CD4-positive, CD25-positive, alpha-beta regulatory T cell (primary cell): ENCODE results near the gene MTFMT. TPM values are rescaled to one million over a fixed set of nuclear protein-coding genes. Genes with fewer than 3 reads are reported as not detected.

ENCODE experiments used
- ATAC-seq, 2 donors: fragments of 150-1000 bp; cut with Tn5 transposase; one replicate each; pipeline ENCODE4 v1.10.0; 2021; ENCODE audit warnings: low read depth in 2 of 2, moderate number of reproducible peaks in 2 of 2, moderate library complexity in 1 of 2
- DNase-seq, 3 donors: peaks; one replicate each; pipeline versions ENCODE4 v3.0.0 to v3.0.0-alpha.2; 2012 to 2022; ENCODE audit warnings: mixed read lengths in 1 of 3
- H3K27ac ChIP-seq: one replicate; pipeline ENCODE4 v1.7.0; 2013; ENCODE audit warnings: mild to moderate bottlenecking, low read length; ENCODE audit not compliant: insufficient read depth, poor library complexity, severe bottlenecking
- H3K27me3 ChIP-seq: one replicate; pipeline ENCODE4 v1.7.0; 2013; ENCODE audit warnings: low read length; ENCODE audit not compliant: control insufficient read depth, insufficient read depth
- H3K36me3 ChIP-seq: one replicate; pipeline ENCODE4 v1.7.0; 2013; ENCODE audit warnings: mild to moderate bottlenecking, low read length, moderate library complexity; ENCODE audit not compliant: control insufficient read depth, insufficient read depth
- H3K4me1 ChIP-seq: 2 replicates; pipeline ENCODE4 v1.7.0; 2013; ENCODE audit warnings: mild to moderate bottlenecking, low read length; ENCODE audit not compliant: insufficient read depth, control insufficient read depth, poor library complexity, severe bottlenecking
- H3K4me3 ChIP-seq: one replicate; pipeline ENCODE4 v1.7.0; 2013; ENCODE audit warnings: low read depth, mild to moderate bottlenecking, low read length, moderate library complexity
- H3K9me3 ChIP-seq, 2 experiments: 1 replicate in 1 of 2; 2 replicates in 1 of 2; pipeline ENCODE4 v1.7.0; 2013; ENCODE audit warnings: low read length in 2 of 2, mild to moderate bottlenecking in 1 of 2, moderate library complexity in 1 of 2; ENCODE audit not compliant: control insufficient read depth in 2 of 2
- H3K27ac Mint-ChIP-seq, 3 donors: one replicate each; pipeline ENCODE4 v1.8.0; 2020 to 2022; ENCODE audit warnings: mild to moderate bottlenecking in 3 of 3, mixed read lengths in 3 of 3, moderate library complexity in 2 of 3
- H3K27me3 Mint-ChIP-seq: one replicate; pipeline ENCODE4 v1.8.0; 2022; ENCODE audit warnings: mild to moderate bottlenecking, mixed read lengths
- H3K36me3 Mint-ChIP-seq: one replicate; pipeline ENCODE4 v1.8.0; 2020; ENCODE audit warnings: mixed read lengths
- H3K4me1 Mint-ChIP-seq, 4 donors: one replicate each; pipeline ENCODE4 v1.8.0; 2020 to 2022; ENCODE audit warnings: mixed read lengths in 4 of 4, mild to moderate bottlenecking in 1 of 4
- H3K4me3 Mint-ChIP-seq, 4 donors: one replicate each; pipeline ENCODE4 v1.8.0; 2020 to 2022; ENCODE audit warnings: mild to moderate bottlenecking in 4 of 4, mixed read lengths in 4 of 4, moderate library complexity in 3 of 4
- H3K9me3 Mint-ChIP-seq, 7 donors: one replicate each; pipeline ENCODE4 v1.8.0; 2020 to 2022; ENCODE audit warnings: mixed read lengths in 7 of 7, mild to moderate bottlenecking in 3 of 7, moderate library complexity in 2 of 7
- polyA plus RNA-seq, 4 donors: library from polyadenylated mRNA; unstranded; fragments of 300-500 nt; fragmentation: Illumina TruSeq; gene quantifications; one replicate each; pipeline ENCODE4 v1.2.3, GENCODE V29; 2021
- total RNA-seq: library from RNA; stranded (reverse); gene quantifications from one replicate; pipeline ENCODE4 v1.2.3, GENCODE V29; 2022

Gene MTFMT
- total and polyA plus RNA-seq, 5 donors from 2014 or later: 6.1 to 26.9 (median 18.7) TPM

GRCh38 chr15:64951777-64952418 lies 77.5 kb downstream of the MTFMT start:
- peak overlapping the region; percentile 73 to 98 (median 88) for H3K27ac Mint-ChIP-seq
- H3K9me3 ChIP-seq: no peaks in the 10 kb centered on the region
- H3K27ac ChIP-seq: no peak overlapping the region
- peaks cover 0 to under 1% (median 0%) of the 10 kb centered on the region in 7 donors for H3K9me3 Mint-ChIP-seq
- peaks cover 13% of the 10 kb centered on the region for H3K36me3 ChIP-seq
- H3K4me1 ChIP-seq: no peaks in the 10 kb centered on the region
- no peaks in the 10 kb centered on the region for H3K27me3 ChIP-seq
- H3K4me3 Mint-ChIP-seq: no peak overlapping the region
- DNase-seq: no peak
- H3K36me3 Mint-ChIP-seq: peaks cover 11% of the 10 kb centered on the region
- no peak for ATAC-seq
- peaks cover 0 to 21% (median 7%) of the 10 kb centered on the region in 4 donors for H3K4me1 Mint-ChIP-seq
- no peak overlapping the region for H3K4me3 ChIP-seq
- no peaks in the 10 kb centered on the region for H3K27me3 Mint-ChIP-seq

Other genes with a start within 250 kb of the MTFMT start
- gene PIF1, start 204.0 kb downstream of the MTFMT start, total RNA-seq: 0.37 TPM
- under 1 TPM in 3 of 4 donors, not detected in 1; 0.07 to 0.34 (median 0.24) TPM for gene PIF1, start 204.0 kb downstream of the MTFMT start, polyA plus RNA-seq
- 15.6 TPM for gene PLEKHO2, start 187.7 kb downstream of the MTFMT start, total RNA-seq
- 10 to 100 TPM; 27.2 to 33.4 (median 29.3) TPM for gene PLEKHO2, start 187.7 kb downstream of the MTFMT start, polyA plus RNA-seq
- 12.4 TPM for gene ANKDD1A, start 117.7 kb downstream of the MTFMT start, total RNA-seq
- gene ANKDD1A, start 117.7 kb downstream of the MTFMT start, polyA plus RNA-seq: 1 to 10 TPM in 2 of 4 donors, under 1 TPM in 2; 0.35 to 5.4 (median 0.83) TPM
- 46.9 TPM for gene SPG21, start 39.7 kb downstream of the MTFMT start, total RNA-seq
- 100 to 1,000 TPM; 126 to 146 (median 136) TPM for gene SPG21, start 39.7 kb downstream of the MTFMT start, polyA plus RNA-seq
- gene SLC51B, start 15.7 kb upstream of the MTFMT start, total RNA-seq: not detected
- not detected for gene SLC51B, start 15.7 kb upstream of the MTFMT start, polyA plus RNA-seq
- gene RASL12, start 38.4 kb upstream of the MTFMT start, total RNA-seq: not detected
- gene RASL12, start 38.4 kb upstream of the MTFMT start, polyA plus RNA-seq: not detected
- gene KBTBD13, start 47.1 kb upstream of the MTFMT start, total RNA-seq: not detected
- gene KBTBD13, start 47.1 kb upstream of the MTFMT start, polyA plus RNA-seq: not detected
- 10.1 TPM for gene UBAP1L, start 85.6 kb upstream of the MTFMT start, total RNA-seq
- under 1 TPM in 3 of 4 donors, not detected in 1; 0.08 to 0.42 (median 0.21) TPM for gene UBAP1L, start 85.6 kb upstream of the MTFMT start, polyA plus RNA-seq
- 37.6 TPM for gene PDCD7, start 104.2 kb upstream of the MTFMT start, total RNA-seq
- 10 to 100 TPM; 12.3 to 19.0 (median 13.5) TPM for gene PDCD7, start 104.2 kb upstream of the MTFMT start, polyA plus RNA-seq
- gene CLPX, start 155.7 kb upstream of the MTFMT start, total RNA-seq: 39.8 TPM
- 10 to 100 TPM; 31.2 to 37.5 (median 35.7) TPM for gene CLPX, start 155.7 kb upstream of the MTFMT start, polyA plus RNA-seq
- 0.52 TPM for gene CILP, start 181.8 kb upstream of the MTFMT start, total RNA-seq
- gene CILP, start 181.8 kb upstream of the MTFMT start, polyA plus RNA-seq: not detected